DND-41 (cell line): ENCODE data around the gene OSBPL8.

Experiments used
- EZH2 ChIP-seq: IDR thresholded peaks from 3 replicates; pipeline ENCODE4 v1.6.1; 2012; ENCODE audit warnings: borderline replicate concordance, low read depth, mild to moderate bottlenecking, moderate library complexity, low read length, inconsistent platforms; ENCODE audit not compliant: severe bottlenecking
- TF ChIP-seq, protein P1 (sequence below): IDR thresholded peaks from 2 replicates; pipeline ENCODE4 v1.5.1; 2012; ENCODE audit warnings: borderline replicate concordance, low read length, moderate library complexity, mild to moderate bottlenecking; ENCODE audit not compliant: poor library complexity, severe bottlenecking; ENCODE audit errors: extremely low read depth

DNA sequence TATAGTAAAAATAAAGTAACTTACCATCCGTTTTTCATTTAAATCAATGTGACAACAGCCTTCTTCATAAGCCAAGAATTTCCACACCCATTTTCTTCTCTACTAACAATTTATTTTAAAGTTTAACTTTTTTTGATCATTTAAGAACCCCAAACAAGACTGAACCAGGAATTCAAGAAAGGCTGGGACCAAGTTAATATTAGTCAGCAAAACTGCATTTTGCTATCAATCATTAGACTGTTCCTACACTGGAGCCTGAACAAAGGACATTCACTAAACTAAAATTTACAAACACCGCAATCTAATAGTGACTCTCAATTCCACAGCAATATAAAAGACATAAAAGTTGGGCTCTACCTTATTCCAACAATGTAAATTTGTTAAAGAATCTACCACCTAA is 73.6 kb downstream of the OSBPL8 start:
- TF ChIP-seq, protein P1, sequence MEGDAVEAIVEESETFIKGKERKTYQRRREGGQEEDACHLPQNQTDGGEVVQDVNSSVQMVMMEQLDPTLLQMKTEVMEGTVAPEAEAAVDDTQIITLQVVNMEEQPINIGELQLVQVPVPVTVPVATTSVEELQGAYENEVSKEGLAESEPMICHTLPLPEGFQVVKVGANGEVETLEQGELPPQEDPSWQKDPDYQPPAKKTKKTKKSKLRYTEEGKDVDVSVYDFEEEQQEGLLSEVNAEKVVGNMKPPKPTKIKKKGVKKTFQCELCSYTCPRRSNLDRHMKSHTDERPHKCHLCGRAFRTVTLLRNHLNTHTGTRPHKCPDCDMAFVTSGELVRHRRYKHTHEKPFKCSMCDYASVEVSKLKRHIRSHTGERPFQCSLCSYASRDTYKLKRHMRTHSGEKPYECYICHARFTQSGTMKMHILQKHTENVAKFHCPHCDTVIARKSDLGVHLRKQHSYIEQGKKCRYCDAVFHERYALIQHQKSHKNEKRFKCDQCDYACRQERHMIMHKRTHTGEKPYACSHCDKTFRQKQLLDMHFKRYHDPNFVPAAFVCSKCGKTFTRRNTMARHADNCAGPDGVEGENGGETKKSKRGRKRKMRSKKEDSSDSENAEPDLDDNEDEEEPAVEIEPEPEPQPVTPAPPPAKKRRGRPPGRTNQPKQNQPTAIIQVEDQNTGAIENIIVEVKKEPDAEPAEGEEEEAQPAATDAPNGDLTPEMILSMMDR: no peak
- TF ChIP-seq EZH2: no peak
